B cell (primary cell): ENCODE results near the gene ATP1B4.

Experiments used
- CTCF ChIP-seq: fragments of 200-600 bp; IDR thresholded peaks from one replicate; pipeline ENCODE4 v1.8.0; 2022; ENCODE audit warnings: antibody characterized with exemption, mild to moderate bottlenecking
- EZH2 ChIP-seq: IDR thresholded peaks from 2 replicates; pipeline ENCODE4 v1.6.1; 2012; ENCODE audit warnings: borderline replicate concordance, low read depth, mild to moderate bottlenecking, moderate library complexity, low read length; ENCODE audit not compliant: insufficient read depth, poor library complexity, severe bottlenecking

GRCh38 chrX:120336899-120337298, 25.0 kb upstream of the ATP1B4 start:
- TF ChIP-seq CTCF = no peak
- no peak for TF ChIP-seq EZH2
